Endothelial cell (in vitro differentiated cells): ENCODE data around the gene PEX11B. TPM values are rescaled to one million over a fixed set of nuclear protein-coding genes. Genes with fewer than 3 reads are reported as not detected.

Experiments used
- DNase-seq: peaks from one replicate; pipeline ENCODE4 v3.0.0; 2021; ENCODE audit warnings: low spot score
- H3K27ac Mint-ChIP-seq: one replicate; pipeline ENCODE4 v1.8.0; 2021; ENCODE audit warnings: mixed read lengths, inconsistent platforms; ENCODE audit not compliant: unreplicated experiment
- H3K27me3 Mint-ChIP-seq: one replicate; pipeline ENCODE4 v1.8.0; 2021; ENCODE audit warnings: mild to moderate bottlenecking, moderate library complexity, mixed read lengths, inconsistent platforms; ENCODE audit not compliant: unreplicated experiment
- H3K36me3 Mint-ChIP-seq: one replicate; pipeline ENCODE4 v1.8.0; 2021; ENCODE audit warnings: mild to moderate bottlenecking, low read depth, mixed read lengths, inconsistent platforms; ENCODE audit not compliant: unreplicated experiment
- H3K4me1 Mint-ChIP-seq: one replicate; pipeline ENCODE4 v1.8.0; 2021; ENCODE audit warnings: mild to moderate bottlenecking, mixed read lengths, inconsistent platforms; ENCODE audit not compliant: unreplicated experiment
- H3K4me3 Mint-ChIP-seq: one replicate; pipeline ENCODE4 v1.8.0; 2021; ENCODE audit warnings: mild to moderate bottlenecking, mixed read lengths, inconsistent platforms; ENCODE audit not compliant: unreplicated experiment
- H3K9me3 Mint-ChIP-seq: one replicate; pipeline ENCODE4 v1.8.0; 2021; ENCODE audit warnings: mixed read lengths, inconsistent platforms; ENCODE audit not compliant: unreplicated experiment
- total RNA-seq: library from RNA; stranded (reverse); fragmentation: NEBNext Ultra II Directional; extraction: Animal tissue kit (Norgen Biotek cat#: 25700); gene quantifications from one replicate; pipeline ENCODE4 v1.2.1, GENCODE V29; 2021; ENCODE audit not compliant: unreplicated experiment
- TF ChIP-seq, protein P1 (sequence below): fragments of 200-600 bp; sonication (generic); IDR thresholded peaks from one replicate; pipeline ENCODE4 v1.5.0; 2021; ENCODE audit warnings: antibody characterized with exemption; ENCODE audit not compliant: unreplicated experiment

The PEX11B gene
- total RNA-seq, 1 donor from 2014 or later = 34.0 TPM

- Mint-ChIP-seq H3K27me3 (peaks cover 3% of the 10 kb centered on the region), H3K27ac (no peak overlapping the region), H3K36me3 (peaks cover 16% of the 10 kb centered on the region), H3K9me3 (no peaks in the 10 kb centered on the region), H3K4me1 (peaks cover 47% of the 10 kb centered on the region), H3K4me3 (no peak overlapping the region)
- no peak for DNase-seq
- TF ChIP-seq, protein P1, sequence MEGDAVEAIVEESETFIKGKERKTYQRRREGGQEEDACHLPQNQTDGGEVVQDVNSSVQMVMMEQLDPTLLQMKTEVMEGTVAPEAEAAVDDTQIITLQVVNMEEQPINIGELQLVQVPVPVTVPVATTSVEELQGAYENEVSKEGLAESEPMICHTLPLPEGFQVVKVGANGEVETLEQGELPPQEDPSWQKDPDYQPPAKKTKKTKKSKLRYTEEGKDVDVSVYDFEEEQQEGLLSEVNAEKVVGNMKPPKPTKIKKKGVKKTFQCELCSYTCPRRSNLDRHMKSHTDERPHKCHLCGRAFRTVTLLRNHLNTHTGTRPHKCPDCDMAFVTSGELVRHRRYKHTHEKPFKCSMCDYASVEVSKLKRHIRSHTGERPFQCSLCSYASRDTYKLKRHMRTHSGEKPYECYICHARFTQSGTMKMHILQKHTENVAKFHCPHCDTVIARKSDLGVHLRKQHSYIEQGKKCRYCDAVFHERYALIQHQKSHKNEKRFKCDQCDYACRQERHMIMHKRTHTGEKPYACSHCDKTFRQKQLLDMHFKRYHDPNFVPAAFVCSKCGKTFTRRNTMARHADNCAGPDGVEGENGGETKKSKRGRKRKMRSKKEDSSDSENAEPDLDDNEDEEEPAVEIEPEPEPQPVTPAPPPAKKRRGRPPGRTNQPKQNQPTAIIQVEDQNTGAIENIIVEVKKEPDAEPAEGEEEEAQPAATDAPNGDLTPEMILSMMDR = no peak
Measured at GRCh38 chr1:145953861-145954260, 35.3 kb upstream of the PEX11B start.

- Mint-ChIP-seq H3K9me3 (no peaks in the 10 kb centered on the region), H3K4me1 (peaks cover 39% of the 10 kb centered on the region), H3K27me3 (peaks cover 2% of the 10 kb centered on the region), H3K36me3 (peaks cover 21% of the 10 kb centered on the region), H3K27ac (no peak overlapping the region), H3K4me3 (no peak overlapping the region)
- no peak for DNase-seq
- TF ChIP-seq, protein P1 = no peak
Measured at GRCh38 chr1:145952903-145953302, 34.4 kb upstream of the PEX11B start.

GRCh38 chr1:145951526-145951925 is 33.0 kb upstream of the PEX11B start:
- TF ChIP-seq, protein P1 = no peak
- no peak overlapping the region for H3K27ac Mint-ChIP-seq
- H3K4me3 Mint-ChIP-seq = peak overlapping the region; percentile 58
- H3K9me3 Mint-ChIP-seq = no peaks in the 10 kb centered on the region
- H3K4me1 Mint-ChIP-seq = peaks cover 30% of the 10 kb centered on the region
- H3K36me3 Mint-ChIP-seq = peaks cover 30% of the 10 kb centered on the region
- H3K27me3 Mint-ChIP-seq = peaks cover 2% of the 10 kb centered on the region
- no peak for DNase-seq

GRCh38 chr1:145949219-145949618 is 30.7 kb upstream of the PEX11B start:
- H3K9me3 Mint-ChIP-seq = no peaks in the 10 kb centered on the region
- H3K36me3 Mint-ChIP-seq = peaks cover 35% of the 10 kb centered on the region
- H3K27me3 Mint-ChIP-seq = no peaks in the 10 kb centered on the region
- H3K4me3 Mint-ChIP-seq = no peak overlapping the region
- TF ChIP-seq, protein P1 = no peak
- DNase-seq = no peak
- peaks cover 9% of the 10 kb centered on the region for H3K4me1 Mint-ChIP-seq
- no peak overlapping the region for H3K27ac Mint-ChIP-seq

GRCh38 chr1:145947551-145947950 is 29.0 kb upstream of the PEX11B start:
- no peak for DNase-seq
- Mint-ChIP-seq H3K27me3 (no peaks in the 10 kb centered on the region), H3K27ac (no peak overlapping the region), H3K4me3 (no peak overlapping the region), H3K4me1 (peaks cover 4% of the 10 kb centered on the region), H3K9me3 (no peaks in the 10 kb centered on the region), H3K36me3 (peaks cover 46% of the 10 kb centered on the region)
- TF ChIP-seq, protein P1 = no peak
